B cell (primary cell): Measurements from ENCODE around the gene TBC1D22A.

Source experiments
- EZH2 ChIP-seq: IDR thresholded peaks from 2 replicates; pipeline ENCODE4 v1.6.1; 2012; ENCODE audit warnings: borderline replicate concordance, low read depth, mild to moderate bottlenecking, moderate library complexity, low read length; ENCODE audit not compliant: insufficient read depth, poor library complexity, severe bottlenecking
- TF ChIP-seq, protein P1 (sequence below): fragments of 200-600 bp; IDR thresholded peaks from one replicate; pipeline ENCODE4 v1.8.0; 2022; ENCODE audit warnings: antibody characterized with exemption, mild to moderate bottlenecking

DNA sequence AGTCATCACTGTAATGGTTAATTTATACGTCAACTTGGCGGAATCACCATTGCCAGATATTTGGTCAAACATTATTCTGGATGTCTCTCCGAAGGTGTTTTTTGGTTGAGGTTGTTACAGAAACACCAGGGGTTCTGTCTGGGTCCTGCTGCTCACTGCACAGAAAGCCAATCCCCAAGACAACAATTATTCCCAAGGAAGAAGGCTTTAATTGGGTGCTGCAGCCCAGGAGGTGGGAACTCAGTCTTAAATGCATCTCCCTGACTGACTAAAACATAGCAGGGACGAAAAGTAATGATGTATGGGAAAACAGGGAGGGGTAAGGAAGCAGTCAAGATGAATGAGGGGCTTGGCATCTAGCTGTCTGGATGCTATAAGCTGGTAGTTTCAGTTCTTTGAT, 331.3 kb downstream of the TBC1D22A start:
- TF ChIP-seq, protein P1, sequence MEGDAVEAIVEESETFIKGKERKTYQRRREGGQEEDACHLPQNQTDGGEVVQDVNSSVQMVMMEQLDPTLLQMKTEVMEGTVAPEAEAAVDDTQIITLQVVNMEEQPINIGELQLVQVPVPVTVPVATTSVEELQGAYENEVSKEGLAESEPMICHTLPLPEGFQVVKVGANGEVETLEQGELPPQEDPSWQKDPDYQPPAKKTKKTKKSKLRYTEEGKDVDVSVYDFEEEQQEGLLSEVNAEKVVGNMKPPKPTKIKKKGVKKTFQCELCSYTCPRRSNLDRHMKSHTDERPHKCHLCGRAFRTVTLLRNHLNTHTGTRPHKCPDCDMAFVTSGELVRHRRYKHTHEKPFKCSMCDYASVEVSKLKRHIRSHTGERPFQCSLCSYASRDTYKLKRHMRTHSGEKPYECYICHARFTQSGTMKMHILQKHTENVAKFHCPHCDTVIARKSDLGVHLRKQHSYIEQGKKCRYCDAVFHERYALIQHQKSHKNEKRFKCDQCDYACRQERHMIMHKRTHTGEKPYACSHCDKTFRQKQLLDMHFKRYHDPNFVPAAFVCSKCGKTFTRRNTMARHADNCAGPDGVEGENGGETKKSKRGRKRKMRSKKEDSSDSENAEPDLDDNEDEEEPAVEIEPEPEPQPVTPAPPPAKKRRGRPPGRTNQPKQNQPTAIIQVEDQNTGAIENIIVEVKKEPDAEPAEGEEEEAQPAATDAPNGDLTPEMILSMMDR = no peak
- no peak for TF ChIP-seq EZH2
